HEK293 (cell line): ENCODE measurements around the gene IL1RAPL1.

ENCODE experiments used
- TCF7L2 ChIP-seq: IDR thresholded peaks from 2 replicates; pipeline ENCODE4 v1.6.1; 2011; ENCODE audit warnings: low read depth, mild to moderate bottlenecking, inconsistent platforms, low read length, moderate library complexity, borderline replicate concordance
- ZNF302 ChIP-seq: fragments of 450-650 bp; formaldehyde crosslinking; IDR thresholded peaks from 2 replicates; pipeline ENCODE4 v1.5.1; 2016; ENCODE audit warnings: missing biosample characterization, missing genetic modification characterization, low read depth

DNA sequence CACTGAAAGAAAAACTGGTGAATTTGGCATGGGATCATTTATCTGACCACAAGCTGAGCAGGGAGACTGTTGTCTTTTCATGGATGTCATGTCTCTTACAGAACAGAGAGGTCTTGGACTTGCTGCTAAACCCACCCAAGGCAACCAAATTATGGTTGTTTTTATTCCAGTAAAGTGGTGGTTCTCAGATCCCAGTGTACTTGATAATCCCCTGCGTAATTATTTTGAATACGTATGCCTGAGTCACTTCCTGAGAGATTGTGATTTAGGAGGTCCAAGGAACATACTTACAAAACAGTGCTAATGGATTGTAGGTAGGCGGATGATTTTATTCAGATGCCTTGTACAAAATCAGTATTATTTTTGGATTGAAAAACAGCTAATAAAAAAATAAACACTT is 585.6 kb downstream of the IL1RAPL1 start:
- TF ChIP-seq TCF7L2 (no peak), ZNF302 (tag by site-specific recombination) (no peak)
